Type B pancreatic cell (in vitro differentiated cells): ENCODE results near the gene ABHD2. TPM values are rescaled to one million over a fixed set of nuclear protein-coding genes. Genes with fewer than 3 reads are reported as not detected.

Experiments
- DNase-seq: peaks from one replicate; pipeline ENCODE4 v3.0.0; 2021; ENCODE audit warnings: mixed read lengths; ENCODE audit not compliant: unreplicated experiment; ENCODE audit errors: extremely low spot score
- H3K27ac Mint-ChIP-seq: 2 replicates; pipeline ENCODE4 v1.8.0; 2021; ENCODE audit warnings: mild to moderate bottlenecking, mixed read lengths
- H3K27me3 Mint-ChIP-seq: 2 replicates; pipeline ENCODE4 v1.8.0; 2021; ENCODE audit warnings: mixed read lengths
- H3K36me3 Mint-ChIP-seq: 2 replicates; pipeline ENCODE4 v1.8.0; 2021; ENCODE audit warnings: mixed read lengths
- H3K4me1 Mint-ChIP-seq: one replicate; pipeline ENCODE4 v1.8.0; 2021; ENCODE audit warnings: mixed read lengths; ENCODE audit not compliant: unreplicated experiment
- H3K4me3 Mint-ChIP-seq: 2 replicates; pipeline ENCODE4 v1.8.0; 2021; ENCODE audit warnings: mild to moderate bottlenecking, mixed read lengths
- H3K9me3 Mint-ChIP-seq: 2 replicates; pipeline ENCODE4 v1.8.0; 2021; ENCODE audit warnings: mixed read lengths
- total RNA-seq: library from RNA; stranded (reverse); gene quantifications from 2 replicates; pipeline ENCODE4 v1.2.1, GENCODE V29; 2021; ENCODE audit warnings: low replicate concordance
- TF ChIP-seq, protein P1 (sequence below): fragments of 200-600 bp; sonication (generic); conservative IDR thresholded peaks from 2 replicates; pipeline ENCODE4 v1.5.0; 2021; ENCODE audit warnings: antibody characterized with exemption, mild to moderate bottlenecking

Gene ABHD2
- total RNA-seq, 1 donor from 2014 or later = 55.4 TPM

DNA sequence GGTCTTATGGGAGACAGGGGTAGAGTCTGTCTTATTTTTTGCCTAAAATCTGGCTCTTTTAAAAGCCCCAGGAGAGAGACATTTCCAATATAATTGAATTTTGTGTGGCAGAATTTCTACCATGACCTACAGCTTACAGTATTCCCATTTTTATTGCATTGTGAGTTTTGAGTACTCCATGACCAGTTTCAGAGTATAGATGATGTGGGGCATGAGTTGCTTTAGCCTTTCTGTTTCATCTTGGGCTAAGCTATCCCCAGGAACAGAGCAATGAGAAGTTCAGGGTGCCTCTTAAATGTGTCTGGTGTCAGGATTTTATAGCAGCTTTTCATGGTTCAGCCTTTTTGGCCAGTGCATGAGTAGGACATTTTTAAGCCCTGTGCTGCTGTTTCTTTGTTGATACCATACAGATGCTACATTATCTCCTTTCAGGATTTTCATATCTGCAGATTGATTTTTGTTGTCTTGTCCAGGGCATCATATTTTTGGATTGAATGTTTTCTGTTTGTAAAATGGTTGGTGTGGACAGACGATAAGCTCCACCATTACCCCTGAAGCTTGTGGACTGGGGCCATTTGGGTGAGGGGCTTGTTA, 3.5 kb downstream of the ABHD2 start:
- no peak overlapping the region for H3K27ac Mint-ChIP-seq
- H3K27me3 Mint-ChIP-seq = no peaks in the 10 kb centered on the region
- H3K36me3 Mint-ChIP-seq = peaks cover 11% of the 10 kb centered on the region
- TF ChIP-seq, protein P1, sequence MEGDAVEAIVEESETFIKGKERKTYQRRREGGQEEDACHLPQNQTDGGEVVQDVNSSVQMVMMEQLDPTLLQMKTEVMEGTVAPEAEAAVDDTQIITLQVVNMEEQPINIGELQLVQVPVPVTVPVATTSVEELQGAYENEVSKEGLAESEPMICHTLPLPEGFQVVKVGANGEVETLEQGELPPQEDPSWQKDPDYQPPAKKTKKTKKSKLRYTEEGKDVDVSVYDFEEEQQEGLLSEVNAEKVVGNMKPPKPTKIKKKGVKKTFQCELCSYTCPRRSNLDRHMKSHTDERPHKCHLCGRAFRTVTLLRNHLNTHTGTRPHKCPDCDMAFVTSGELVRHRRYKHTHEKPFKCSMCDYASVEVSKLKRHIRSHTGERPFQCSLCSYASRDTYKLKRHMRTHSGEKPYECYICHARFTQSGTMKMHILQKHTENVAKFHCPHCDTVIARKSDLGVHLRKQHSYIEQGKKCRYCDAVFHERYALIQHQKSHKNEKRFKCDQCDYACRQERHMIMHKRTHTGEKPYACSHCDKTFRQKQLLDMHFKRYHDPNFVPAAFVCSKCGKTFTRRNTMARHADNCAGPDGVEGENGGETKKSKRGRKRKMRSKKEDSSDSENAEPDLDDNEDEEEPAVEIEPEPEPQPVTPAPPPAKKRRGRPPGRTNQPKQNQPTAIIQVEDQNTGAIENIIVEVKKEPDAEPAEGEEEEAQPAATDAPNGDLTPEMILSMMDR = no peak
- no peak overlapping the region for H3K4me3 Mint-ChIP-seq
- no peak for DNase-seq
- H3K9me3 Mint-ChIP-seq = no peaks in the 10 kb centered on the region
- H3K4me1 Mint-ChIP-seq = peaks cover 17% of the 10 kb centered on the region

DNA sequence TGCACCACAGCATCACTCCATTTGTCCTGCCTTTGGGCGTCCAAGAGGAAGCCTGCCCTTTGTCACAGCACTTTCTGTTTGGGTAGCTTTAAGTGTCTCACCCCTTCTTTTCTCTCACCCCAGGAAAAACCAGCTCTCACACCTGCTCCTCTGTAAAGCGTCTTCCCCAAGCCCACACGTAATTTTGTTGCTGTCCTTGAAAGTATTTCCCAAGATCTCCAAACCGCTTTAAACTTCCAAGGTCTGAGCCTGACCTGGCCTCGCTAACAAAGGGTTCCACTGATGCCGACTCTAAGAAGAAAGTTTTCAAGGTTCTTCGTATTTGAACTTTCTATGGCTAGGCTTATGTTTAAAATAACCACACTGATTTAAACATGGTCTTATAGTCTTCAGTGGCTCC, 5.3 kb downstream of the ABHD2 start:
- peaks cover 11% of the 10 kb centered on the region for H3K36me3 Mint-ChIP-seq
- no peak overlapping the region for H3K4me3 Mint-ChIP-seq
- H3K4me1 Mint-ChIP-seq = peaks cover 25% of the 10 kb centered on the region
- no peaks in the 10 kb centered on the region for H3K27me3 Mint-ChIP-seq
- no peak for DNase-seq
- peak overlapping the region; percentile 12 for H3K27ac Mint-ChIP-seq
- TF ChIP-seq, protein P1 = no peak
- H3K9me3 Mint-ChIP-seq = no peaks in the 10 kb centered on the region

DNA sequence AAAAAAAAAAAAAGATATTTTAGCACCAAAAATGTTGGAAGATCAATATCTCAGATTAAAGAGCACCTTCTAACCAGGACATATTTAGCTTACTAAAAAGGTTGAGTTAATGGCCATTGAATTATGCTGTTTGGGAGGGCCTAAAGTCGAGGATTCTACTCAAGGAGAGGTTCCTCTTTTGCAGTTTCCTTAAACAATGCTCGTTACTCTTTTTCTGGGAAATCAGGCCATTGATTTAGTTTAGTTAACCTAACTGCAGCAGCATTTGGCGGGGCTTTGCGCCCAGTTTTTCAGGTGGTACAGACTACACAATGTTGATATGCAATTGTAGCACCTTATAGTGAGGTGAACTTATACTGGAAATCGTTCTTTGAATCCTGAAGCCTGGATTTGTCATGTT, 6.8 kb downstream of the ABHD2 start:
- H3K9me3 Mint-ChIP-seq = no peaks in the 10 kb centered on the region
- H3K27me3 Mint-ChIP-seq = no peaks in the 10 kb centered on the region
- no peak overlapping the region for H3K27ac Mint-ChIP-seq
- peaks cover 11% of the 10 kb centered on the region for H3K36me3 Mint-ChIP-seq
- no peak overlapping the region for H3K4me3 Mint-ChIP-seq
- TF ChIP-seq, protein P1 = no peak
- H3K4me1 Mint-ChIP-seq = peaks cover 21% of the 10 kb centered on the region
- DNase-seq = no peak

DNA sequence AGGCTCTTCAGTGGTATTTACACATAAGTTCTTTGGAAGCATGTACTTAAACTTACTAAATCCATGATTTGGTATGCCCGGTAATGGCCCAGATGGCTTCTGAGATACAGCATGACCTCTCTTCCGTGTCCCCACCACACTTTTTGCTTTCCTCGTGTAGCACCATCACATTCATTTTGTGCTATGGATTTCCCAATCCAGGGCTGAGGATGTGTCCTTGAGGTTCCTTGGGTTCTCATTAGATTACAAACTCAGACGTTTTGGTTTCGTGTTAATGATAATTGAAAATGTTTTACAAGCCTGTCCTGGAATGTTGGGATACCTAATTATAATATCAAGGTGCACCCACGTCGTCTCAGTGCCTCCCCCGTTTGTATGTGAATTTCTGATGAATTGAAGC, 7.3 kb downstream of the ABHD2 start:
- Mint-ChIP-seq H3K9me3 (no peaks in the 10 kb centered on the region), H3K4me1 (peaks cover 21% of the 10 kb centered on the region), H3K36me3 (peaks cover 11% of the 10 kb centered on the region), H3K27me3 (no peaks in the 10 kb centered on the region), H3K4me3 (no peak overlapping the region), H3K27ac (no peak overlapping the region)
- TF ChIP-seq, protein P1 = no peak
- DNase-seq = no peak

DNA sequence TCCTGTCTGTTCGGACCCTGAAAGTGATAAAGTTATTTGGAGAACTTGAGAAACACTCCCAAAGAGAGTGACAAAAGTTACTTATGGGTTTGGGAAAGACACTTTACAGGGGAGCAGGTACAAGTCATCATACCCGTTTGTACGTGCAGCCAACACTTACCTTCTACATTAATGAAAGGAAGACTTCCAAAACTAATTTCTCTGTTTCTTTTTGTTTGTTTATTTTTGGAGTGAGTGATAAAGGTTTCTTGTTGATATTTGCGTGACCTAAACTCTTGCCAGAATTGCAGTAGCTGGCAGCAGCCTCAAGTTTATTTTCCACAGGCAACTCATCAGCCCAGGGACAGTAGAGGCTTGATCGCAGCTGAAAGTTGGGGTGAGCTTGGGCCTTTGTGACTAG, 8.4 kb downstream of the ABHD2 start:
- DNase-seq = no peak
- Mint-ChIP-seq H3K9me3 (no peaks in the 10 kb centered on the region), H3K27me3 (no peaks in the 10 kb centered on the region), H3K4me3 (no peak overlapping the region), H3K27ac (no peak overlapping the region), H3K4me1 (peaks cover 22% of the 10 kb centered on the region), H3K36me3 (peaks cover 16% of the 10 kb centered on the region)
- TF ChIP-seq, protein P1 = no peak

DNA sequence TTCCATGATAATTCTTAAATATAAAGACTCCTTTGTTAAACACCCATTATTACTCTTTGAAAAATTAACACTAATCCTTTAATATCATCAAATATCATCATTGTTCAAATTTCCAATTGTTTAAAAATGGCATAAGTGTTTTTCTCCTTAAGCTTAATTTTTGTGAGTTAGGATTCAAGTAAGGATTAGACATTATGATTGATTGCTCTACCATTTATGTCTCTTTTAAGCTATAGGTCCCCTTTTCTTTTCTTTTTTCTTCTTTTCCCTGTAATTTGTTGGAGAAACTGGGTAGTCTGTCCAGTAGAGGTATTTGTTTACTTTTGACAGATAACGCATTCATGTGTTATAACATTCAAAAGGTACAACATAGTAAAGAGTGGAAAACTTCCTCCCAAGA, 9.1 kb downstream of the ABHD2 start:
- no peaks in the 10 kb centered on the region for H3K27me3 Mint-ChIP-seq
- H3K9me3 Mint-ChIP-seq = no peaks in the 10 kb centered on the region
- H3K36me3 Mint-ChIP-seq = peaks cover 18% of the 10 kb centered on the region
- no peak overlapping the region for H3K4me3 Mint-ChIP-seq
- TF ChIP-seq, protein P1 = no peak
- H3K4me1 Mint-ChIP-seq = peaks cover 17% of the 10 kb centered on the region
- no peak for DNase-seq
- H3K27ac Mint-ChIP-seq = no peak overlapping the region
